GM18520 (cell line): ENCODE results near the gene MGAT4A.

Experiments used
- ATAC-seq: cut with Tn5 transposase; IDR thresholded peaks from one replicate; pipeline ENCODE4 v1.9.1; 2021; ENCODE audit not compliant: unreplicated experiment

The MGAT4A gene

GRCh38 chr2:98704499-98705332 lies 26.2 kb downstream of the MGAT4A start:
- no peak for ATAC-seq

- ATAC-seq = no peak
These were observed 27.2 kb downstream of the MGAT4A start for GRCh38 chr2:98703738-98704137.

GRCh38 chr2:98702858-98703620 lies 27.9 kb downstream of the MGAT4A start:
- ATAC-seq = no peak

- ATAC-seq = no peak
These were observed 28.7 kb downstream of the MGAT4A start for GRCh38 chr2:98702127-98702802.

GRCh38 chr2:98701230-98701629 lies 29.7 kb downstream of the MGAT4A start:
- ATAC-seq = no peak

- no peak for ATAC-seq
These were observed 32.0 kb downstream of the MGAT4A start for GRCh38 chr2:98698896-98699295.

- no peak for ATAC-seq
These were observed 33.1 kb downstream of the MGAT4A start for GRCh38 chr2:98697651-98698337.

GRCh38 chr2:98696200-98696599 lies 34.7 kb downstream of the MGAT4A start:
- no peak for ATAC-seq

- ATAC-seq = no peak
These were observed 35.7 kb downstream of the MGAT4A start for GRCh38 chr2:98695255-98695654.

GRCh38 chr2:98693477-98693876 lies 37.5 kb downstream of the MGAT4A start:
- no peak for ATAC-seq

GRCh38 chr2:98692090-98693054 lies 38.6 kb downstream of the MGAT4A start:
- ATAC-seq = no peak

GRCh38 chr2:98691303-98691702 lies 39.6 kb downstream of the MGAT4A start:
- ATAC-seq = no peak

GRCh38 chr2:98685930-98686887 lies 44.7 kb downstream of the MGAT4A start:
- no peak for ATAC-seq

GRCh38 chr2:98683728-98684127 lies 47.2 kb downstream of the MGAT4A start:
- ATAC-seq = no peak

- no peak for ATAC-seq
These were observed 54.2 kb downstream of the MGAT4A start for GRCh38 chr2:98676742-98677141.

- ATAC-seq = no peak
These were observed 56.5 kb downstream of the MGAT4A start for GRCh38 chr2:98674233-98674964.

GRCh38 chr2:98669675-98670074 lies 61.3 kb downstream of the MGAT4A start:
- no peak for ATAC-seq

GRCh38 chr2:98665677-98666076 lies 65.3 kb downstream of the MGAT4A start:
- no peak for ATAC-seq
